Measurements from ENCODE around the gene AGPS.
A peak's percentile ranks its signal among the peaks of the same experiment; 100 is the strongest.
"Not testable (repeated sequence)": the region's sequence is repeated elsewhere in the genome, so short reads cannot be mapped to it uniquely, and the experiment has no call there.

AGPS gene

GRCh38 chr2:177362499-177362898 is 30.1 kb upstream of the AGPS start:
- no peak for TF ChIP-seq CTCF (IDR thresholded peaks at IDR 0.05; ENCODE audit: low read length, missing control alignments)
- H3K4me3 ChIP-seq (replicated peaks; ENCODE audit: low read depth, low read length) = no peak overlapping the region
- DNase-seq (ENCODE audit: low read depth) = no peak

GRCh38 chr2:177363332-177363731 is 29.2 kb upstream of the AGPS start:
- TF ChIP-seq CTCF (IDR thresholded peaks at IDR 0.05; ENCODE audit: low read length, missing control alignments) = no peak

GRCh38 chr2:177365764-177366163 is 26.8 kb upstream of the AGPS start:
- not testable (repeated sequence) for DNase-seq (ENCODE audit: low read depth); H3K4me3 ChIP-seq (replicated peaks; ENCODE audit: low read depth, low read length)

More at GRCh38 chr2:177363332-177363731, 29.2 kb upstream of the AGPS start:
- no peak overlapping the region for H3K4me3 ChIP-seq (replicated peaks; ENCODE audit: low read depth, low read length)
- peak; percentile 70 for DNase-seq (ENCODE audit: low read depth)

GRCh38 chr2:177368023-177368422 is 24.6 kb upstream of the AGPS start:
- not testable (repeated sequence) for DNase-seq (ENCODE audit: low read depth); H3K4me3 ChIP-seq (replicated peaks; ENCODE audit: low read depth, low read length)

GRCh38 chr2:177379354-177379753 is 13.2 kb upstream of the AGPS start:
- no peak for DNase-seq (ENCODE audit: low read depth)
- no peak for TF ChIP-seq CTCF (IDR thresholded peaks at IDR 0.05; ENCODE audit: low read length, missing control alignments)
- no peak overlapping the region for H3K4me3 ChIP-seq (replicated peaks; ENCODE audit: low read depth, low read length)

GRCh38 chr2:177380181-177380580 is 12.4 kb upstream of the AGPS start:
- no peak for DNase-seq (ENCODE audit: low read depth)
- no peak for TF ChIP-seq CTCF (IDR thresholded peaks at IDR 0.05; ENCODE audit: low read length, missing control alignments)
- no peak overlapping the region for H3K4me3 ChIP-seq (replicated peaks; ENCODE audit: low read depth, low read length)

- no peak for TF ChIP-seq CTCF (IDR thresholded peaks at IDR 0.05; ENCODE audit: low read length, missing control alignments)
- DNase-seq (ENCODE audit: low read depth) = no peak
- H3K4me3 ChIP-seq (replicated peaks; ENCODE audit: low read depth, low read length) = no peak overlapping the region
These were observed 8.6 kb upstream of the AGPS start for GRCh38 chr2:177383935-177384334.

GRCh38 chr2:177385151-177385550 is 7.4 kb upstream of the AGPS start:
- TF ChIP-seq CTCF (IDR thresholded peaks at IDR 0.05; ENCODE audit: low read length, missing control alignments) = no peak
- DNase-seq (ENCODE audit: low read depth) = no peak
- no peak overlapping the region for H3K4me3 ChIP-seq (replicated peaks; ENCODE audit: low read depth, low read length)

Data from fibroblast of pulmonary artery (primary cell).